Measurements from ENCODE around the gene RIPPLY3. TPM values are rescaled to one million over a fixed set of nuclear protein-coding genes. Genes with fewer than 3 reads are reported as not detected.

The RIPPLY3 gene
- total and polyA plus RNA-seq, 9 donors: not detected

GRCh38 chr21:36968976-36969375, 37.5 kb upstream of the RIPPLY3 start:
- Histone ChIP-seq H3K9me3 (no peaks in the 10 kb centered on the region), H3K27me3 (no peaks in the 10 kb centered on the region), H3K27ac (no peak overlapping the region), H3K36me3 (no peaks in the 10 kb centered on the region), H3K4me3 (no peak overlapping the region), H3K4me1 (ENCODE audit: insufficient read depth) (peaks cover 5% of the 10 kb centered on the region)
- DNase-seq: no peak
- intact Hi-C loops (cut with DNase I): loop anchor here in 2 of 4 donors (5.0 to 10.0 kb wide), 2 partner anchors 103 to 356 kb away; partner anchors contain the start of genes PIGP (in 1 of the 2) and TTC3 (in 1 of the 2)
- no peak for TF ChIP-seq POLR2A (IDR thresholded peaks at IDR 0.05)
- TF ChIP-seq EP300 (IDR thresholded peaks at IDR 0.05): no peak
- TF ChIP-seq CTCF (IDR thresholded peaks at IDR 0.05): no peak
- 89 to 96% (median 92%) methylated on average over 1 of the region's 1 CpG for WGBS, 3 donors

- no peaks in the 10 kb centered on the region for H3K36me3 ChIP-seq
- H3K4me3 ChIP-seq: no peak overlapping the region
- H3K27ac ChIP-seq: no peak overlapping the region
- TF ChIP-seq EP300 (IDR thresholded peaks at IDR 0.05) (no peak), POLR2A (IDR thresholded peaks at IDR 0.05) (no peak), CTCF (IDR thresholded peaks at IDR 0.05) (no peak)
- intact Hi-C loops (cut with DNase I): no loop called here
- no peaks in the 10 kb centered on the region for H3K4me1 ChIP-seq (ENCODE audit: insufficient read depth)
- no peaks in the 10 kb centered on the region for H3K9me3 ChIP-seq
- DNase-seq: no peak
- 85 to 95% (median 94%) methylated on average over 14 of the region's 14 CpGs for WGBS, 3 donors
- no peaks in the 10 kb centered on the region for H3K27me3 ChIP-seq
Observed at GRCh38 chr21:36973986-36974850, 32.3 kb upstream of the RIPPLY3 start.

GRCh38 chr21:36974851-36975192, 31.7 kb upstream of the RIPPLY3 start:
- Histone ChIP-seq H3K27ac (no peak overlapping the region), H3K9me3 (no peaks in the 10 kb centered on the region)
- intact Hi-C loops (cut with DNase I): no loop called here

GRCh38 chr21:36976228-36976861, 30.2 kb upstream of the RIPPLY3 start:
- intact Hi-C loops (cut with DNase I): no loop called here
- 69 to 77% (median 71%) methylated on average over 5 of the region's 5 CpGs for WGBS, 3 donors
- H3K27ac ChIP-seq: no peak overlapping the region

More at GRCh38 chr21:36974851-36975192, 31.7 kb upstream of the RIPPLY3 start:
- no peak for DNase-seq
- H3K27me3 ChIP-seq: no peaks in the 10 kb centered on the region
- no peaks in the 10 kb centered on the region for H3K36me3 ChIP-seq
- TF ChIP-seq CTCF (IDR thresholded peaks at IDR 0.05) (no peak), EP300 (IDR thresholded peaks at IDR 0.05) (no peak), POLR2A (IDR thresholded peaks at IDR 0.05) (no peak)
- H3K4me1 ChIP-seq (ENCODE audit: insufficient read depth): no peaks in the 10 kb centered on the region
- no peak overlapping the region for H3K4me3 ChIP-seq
- WGBS, 3 donors: 76 to 93% (median 89%) methylated on average over 6 of the region's 6 CpGs

More at GRCh38 chr21:36976228-36976861, 30.2 kb upstream of the RIPPLY3 start:
- Histone ChIP-seq H3K4me3 (no peak overlapping the region), H3K9me3 (no peaks in the 10 kb centered on the region), H3K4me1 (ENCODE audit: insufficient read depth) (peaks cover 8% of the 10 kb centered on the region), H3K27me3 (no peaks in the 10 kb centered on the region), H3K36me3 (no peaks in the 10 kb centered on the region)
- TF ChIP-seq CTCF (IDR thresholded peaks at IDR 0.05) (no peak), POLR2A (IDR thresholded peaks at IDR 0.05) (no peak), EP300 (IDR thresholded peaks at IDR 0.05) (no peak)
- DNase-seq: no peak
